Activated CD8-positive, alpha-beta memory T cell treated with anti-CD3 and anti-CD28 coated beads, Interleukin-2, amount 50 U/mL, for 1 hour (primary cell): ENCODE measurements around the gene KIAA0586.
A peak's percentile ranks its signal among the peaks of the same experiment; 100 is the strongest.
"Not testable (repeated sequence)": the region's sequence is repeated elsewhere in the genome, so short reads cannot be mapped to it uniquely, and the experiment has no call there.

Experiments
- DNase-seq: peaks from one replicate; pipeline ENCODE4 v3.0.0-alpha.2; 2020; ENCODE audit errors: extremely low read depth

Gene KIAA0586

GRCh38 chr14:58427281-58428117 lies at the start of gene KIAA0586, which contains the start of gene TIMM9:
KIAA0586 (plus strand) TSS chr14:58427719; CDS start chr14:58428265, 546 bp downstream.
TIMM9 (minus strand) TSS chr14:58427531; CDS start chr14:58411945, 15,586 bp downstream.
- DNase-seq: peak; percentile 96

GRCh38 chr14:58390830-58391229 lies 36.7 kb upstream of the KIAA0586 start:
- DNase-seq: no peak

DNA sequence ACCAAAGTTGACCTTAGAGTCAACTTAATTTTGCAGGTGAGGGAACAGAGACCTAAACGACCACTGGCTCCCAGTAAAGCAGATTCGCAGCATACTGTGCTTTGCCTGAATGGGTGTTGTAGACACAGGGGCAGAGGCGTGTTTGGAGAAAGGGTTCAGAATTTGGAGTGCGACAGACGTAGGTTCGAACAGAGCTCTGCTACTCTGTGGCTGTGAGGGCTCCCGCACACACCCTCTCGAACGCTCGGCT lies 32.0 kb upstream of the KIAA0586 start:
- no peak for DNase-seq

GRCh38 chr14:58395812-58396788 lies 31.4 kb upstream of the KIAA0586 start, which contains the start of gene TOMM20L:
TOMM20L (plus strand) TSS chr14:58395930; CDS start chr14:58395958, 28 bp downstream.
- DNase-seq: peak; percentile 25

DNA sequence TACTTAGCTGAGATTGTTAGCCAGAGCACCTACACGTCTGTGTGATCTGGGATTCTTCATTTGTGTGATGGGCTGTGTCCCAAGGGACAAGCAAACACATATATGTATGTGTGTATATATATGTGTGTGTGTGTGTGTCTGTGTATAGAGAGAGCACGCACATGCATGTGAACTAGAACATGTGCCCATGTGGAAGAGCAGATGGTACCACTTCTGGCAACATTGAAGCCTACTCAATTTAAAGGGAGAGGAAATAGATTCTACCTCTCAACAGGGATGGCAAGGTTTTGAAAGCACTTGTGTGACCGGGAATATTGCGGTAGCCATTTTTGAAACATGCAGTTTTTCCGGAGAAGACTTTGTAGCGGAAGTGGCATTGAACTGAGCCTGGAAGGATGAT lies 30.4 kb upstream of the KIAA0586 start:
- DNase-seq: no peak

DNA sequence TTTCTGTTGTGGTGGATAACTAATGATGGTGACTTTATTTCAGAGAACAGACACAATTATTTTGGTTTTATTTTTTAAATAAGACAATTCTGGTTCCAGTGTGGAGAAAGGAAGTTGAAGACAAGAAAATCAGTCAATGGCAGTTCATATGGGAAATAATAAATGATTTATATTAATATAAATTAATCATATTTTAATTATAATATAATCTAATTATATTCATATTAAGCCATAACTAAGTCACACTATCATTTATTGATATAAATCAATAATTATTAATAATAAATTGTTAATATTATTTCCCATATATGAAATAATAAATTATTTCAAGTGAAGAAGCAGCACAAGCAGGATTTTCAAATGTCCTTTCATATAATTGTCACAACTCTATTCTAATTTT lies 29.0 kb upstream of the KIAA0586 start:
- DNase-seq: no peak

- DNase-seq: no peak
Measured at GRCh38 chr14:58398895-58399294, 28.6 kb upstream of the KIAA0586 start.

DNA sequence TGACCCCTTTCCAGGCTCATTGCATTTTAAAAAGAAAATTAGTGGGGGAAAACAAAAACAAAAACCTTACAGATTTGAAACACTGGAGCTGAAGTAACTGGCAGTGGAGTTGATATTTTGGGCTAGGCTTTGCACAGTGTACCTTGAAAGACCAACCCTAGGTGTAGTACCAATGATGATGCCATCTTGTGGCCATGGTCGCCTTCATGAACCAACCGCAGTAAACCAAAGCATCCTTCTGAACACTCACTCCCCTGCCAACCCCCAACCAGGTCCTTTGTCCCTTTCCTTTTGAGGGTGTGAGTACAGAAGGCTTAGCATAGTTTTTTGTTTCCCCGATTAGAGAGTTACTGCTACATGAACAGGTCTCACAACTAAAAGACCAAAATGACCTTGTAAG lies 25.9 kb upstream of the KIAA0586 start:
- DNase-seq: no peak

- no peak for DNase-seq
Measured at GRCh38 chr14:58408681-58409215, 18.8 kb upstream of the KIAA0586 start.

GRCh38 chr14:58414845-58415244 lies 12.7 kb upstream of the KIAA0586 start:
- no peak for DNase-seq

GRCh38 chr14:58415636-58416547 lies 11.6 kb upstream of the KIAA0586 start:
- no peak for DNase-seq

GRCh38 chr14:58416934-58417333 lies 10.6 kb upstream of the KIAA0586 start:
- not testable (repeated sequence) for DNase-seq

- DNase-seq: peak; percentile 20
Measured at GRCh38 chr14:58426670-58427280, 744 bp upstream of the KIAA0586 start.

DNA sequence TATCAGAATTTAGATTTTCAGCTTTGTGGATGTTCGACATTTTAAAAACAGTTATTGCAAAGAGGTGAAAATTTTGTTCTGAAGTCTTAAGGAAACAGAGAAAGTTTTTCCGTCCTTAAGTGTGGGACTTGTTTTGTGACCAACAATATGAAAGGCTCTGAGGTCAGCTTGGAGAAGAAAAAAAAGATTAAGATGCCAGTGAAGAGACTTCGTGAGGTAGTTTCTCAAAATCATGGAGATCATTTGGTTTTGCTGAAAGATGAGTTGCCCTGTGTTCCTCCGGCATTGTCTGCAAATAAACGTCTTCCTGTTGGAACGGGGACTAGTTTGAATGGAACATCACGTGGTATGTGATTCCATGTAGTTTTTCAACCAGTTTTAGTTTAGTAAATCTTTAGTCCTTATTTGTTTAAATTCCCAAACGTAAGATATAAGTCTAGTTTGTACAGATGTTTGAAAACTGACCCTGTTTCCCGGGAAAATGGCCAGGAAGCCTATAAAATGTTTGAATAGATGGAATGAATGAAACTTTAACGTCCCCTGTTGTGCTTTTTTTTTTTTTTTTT lies 682 bp downstream of the KIAA0586 start:
- DNase-seq: no peak

GRCh38 chr14:58430156-58430555 lies 2.6 kb downstream of the KIAA0586 start:
- no peak for DNase-seq

GRCh38 chr14:58439476-58439875 lies 12.0 kb downstream of the KIAA0586 start:
- no peak for DNase-seq

GRCh38 chr14:58444627-58445026 lies 17.1 kb downstream of the KIAA0586 start:
- DNase-seq: no peak

GRCh38 chr14:58455593-58456265 lies 28.2 kb downstream of the KIAA0586 start:
- DNase-seq: no peak

DNA sequence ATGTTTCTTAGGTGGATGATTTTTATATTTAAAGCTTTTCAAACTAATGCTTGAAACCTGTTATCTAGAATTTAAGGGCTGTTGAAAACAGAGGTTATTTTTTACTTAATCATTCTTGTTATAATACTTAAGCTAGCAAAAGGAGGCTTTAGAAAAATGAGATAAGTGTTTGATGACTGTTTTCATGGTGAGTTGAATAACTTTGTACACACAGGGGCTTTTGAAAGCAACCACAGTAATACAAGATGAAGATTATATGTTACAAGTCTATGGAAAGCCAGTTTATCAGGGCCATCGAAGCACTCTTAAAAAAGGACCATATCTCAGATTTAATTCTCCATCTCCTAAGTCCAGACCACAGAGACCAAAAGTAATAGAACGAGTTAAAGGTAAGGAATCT lies 33.3 kb downstream of the KIAA0586 start:
- no peak for DNase-seq

GRCh38 chr14:58463147-58463546 lies 35.6 kb downstream of the KIAA0586 start:
- no peak for DNase-seq
